Measurements from ENCODE around the gene RALGPS1.

GRCh38 chr9:126965077-126965476, 50.5 kb downstream of the RALGPS1 start:
- no peak for TF ChIP-seq GATA3 (IDR thresholded peaks at IDR 0.05; ENCODE audit: low read depth, low read length)
- no peak for TF ChIP-seq GATA2 (IDR thresholded peaks at IDR 0.05; ENCODE audit: low read depth, low read length)

Measured in SH-SY5Y (cell line).